Measurements from ENCODE around the gene HSPBAP1.

Gene HSPBAP1

DNA sequence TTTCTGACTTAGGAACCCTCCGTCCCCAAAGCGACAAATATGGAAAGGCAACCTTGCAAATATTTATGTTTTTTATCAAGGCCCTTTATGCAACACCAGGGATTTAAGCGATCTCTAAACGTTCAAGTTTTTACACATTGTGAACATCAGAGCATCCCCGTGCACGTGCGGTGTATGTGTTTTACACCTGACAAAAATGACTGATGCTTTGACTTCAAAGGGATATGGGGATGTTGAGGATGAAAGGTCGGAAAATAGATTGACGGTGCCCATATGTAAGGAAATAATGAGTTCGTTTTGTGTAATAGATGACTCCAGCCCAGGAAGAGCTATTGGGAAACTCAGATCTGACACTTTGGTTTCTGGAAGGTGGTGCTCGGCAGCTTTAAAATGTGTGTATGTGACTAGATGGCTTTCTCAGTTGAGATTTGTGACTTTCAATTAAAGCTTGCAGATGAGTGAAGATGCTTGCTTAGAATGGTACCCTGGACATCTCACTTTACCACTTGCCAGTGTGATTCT, 2.1 kb upstream of the HSPBAP1 start:
- Mint-ChIP-seq H3K36me3 (ENCODE audit: low read depth) (peaks cover 4% of the 10 kb centered on the region), H3K27ac (peak overlapping the region; percentile 61), H3K27me3 (no peaks in the 10 kb centered on the region), H3K4me1 (ENCODE audit: low read depth) (peaks cover 33% of the 10 kb centered on the region), H3K4me3 (peak overlapping the region; percentile 78), H3K9me3 (no peaks in the 10 kb centered on the region)
- DNase-seq, result no peak

GRCh38 chr3:122794779-122795673, 1.4 kb upstream of the HSPBAP1 start, which contains the start of gene SLC49A4:
SLC49A4 (plus strand) TSS chr3:122795069; CDS start chr3:122795193, 124 bp downstream.
- no peaks in the 10 kb centered on the region for H3K9me3 Mint-ChIP-seq
- peak; percentile 84 for DNase-seq
- peak within 1 kb of the TSS; percentile 78 for H3K4me3 Mint-ChIP-seq
- H3K36me3 Mint-ChIP-seq (ENCODE audit: low read depth), result peaks cover 4% of the 10 kb centered on the region
- peaks cover 33% of the 10 kb centered on the region for H3K4me1 Mint-ChIP-seq (ENCODE audit: low read depth)
- no peaks in the 10 kb centered on the region for H3K27me3 Mint-ChIP-seq
- H3K27ac Mint-ChIP-seq, result peak within 1 kb of the TSS; percentile 93

- DNase-seq, result no peak
- Mint-ChIP-seq H3K27ac (peak overlapping the region; percentile 93), H3K36me3 (ENCODE audit: low read depth) (peaks cover 4% of the 10 kb centered on the region), H3K4me3 (no peak overlapping the region), H3K4me1 (ENCODE audit: low read depth) (peaks cover 33% of the 10 kb centered on the region), H3K27me3 (no peaks in the 10 kb centered on the region), H3K9me3 (no peaks in the 10 kb centered on the region)
Measured at GRCh38 chr3:122794483-122794778, 800 bp upstream of the HSPBAP1 start.

DNA sequence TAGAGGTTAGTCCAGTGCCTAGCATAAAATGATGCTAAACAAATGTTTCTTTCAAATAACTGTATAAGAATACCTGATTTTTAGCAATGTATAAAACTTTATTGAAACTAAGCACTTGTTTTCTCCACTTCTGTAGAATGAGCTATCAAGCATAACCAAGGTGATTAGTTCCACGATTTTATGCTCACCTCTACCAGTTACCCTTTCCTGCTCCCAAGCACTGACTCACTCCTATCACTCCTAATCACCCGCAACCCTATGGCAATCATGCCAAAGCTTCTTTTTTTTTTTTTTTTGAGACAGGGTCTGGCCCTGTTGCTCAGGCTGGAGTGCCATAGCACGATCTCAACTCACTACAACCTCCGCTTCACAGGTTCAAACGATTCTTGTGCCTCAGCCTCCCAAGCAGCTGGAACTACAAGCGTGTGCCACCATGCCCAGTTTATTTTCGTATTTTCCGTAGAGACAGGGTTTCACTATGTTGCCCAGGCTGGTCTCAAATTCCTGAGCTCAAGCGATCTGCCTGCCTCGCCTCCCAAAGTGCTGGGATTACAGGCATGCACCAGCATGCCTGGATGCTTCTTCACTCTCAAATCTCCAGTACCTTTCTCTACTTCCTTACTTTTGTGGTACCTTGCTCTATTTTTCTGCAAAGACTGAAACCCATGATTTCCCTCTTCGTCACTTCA, 3.9 kb downstream of the HSPBAP1 start:
- Mint-ChIP-seq H3K27ac (no peak overlapping the region), H3K4me1 (ENCODE audit: low read depth) (peaks cover 39% of the 10 kb centered on the region), H3K36me3 (ENCODE audit: low read depth) (peaks cover 15% of the 10 kb centered on the region), H3K27me3 (no peaks in the 10 kb centered on the region), H3K4me3 (no peak overlapping the region), H3K9me3 (no peaks in the 10 kb centered on the region)
- DNase-seq, result no peak

- no peaks in the 10 kb centered on the region for H3K27me3 Mint-ChIP-seq
- DNase-seq, result no peak
- no peaks in the 10 kb centered on the region for H3K9me3 Mint-ChIP-seq
- H3K27ac Mint-ChIP-seq, result peak overlapping the region; percentile 63
- no peak overlapping the region for H3K4me3 Mint-ChIP-seq
- peaks cover 11% of the 10 kb centered on the region for H3K36me3 Mint-ChIP-seq (ENCODE audit: low read depth)
- H3K4me1 Mint-ChIP-seq (ENCODE audit: low read depth), result peaks cover 29% of the 10 kb centered on the region
Measured at GRCh38 chr3:122787872-122788271, 5.8 kb downstream of the HSPBAP1 start.

DNA sequence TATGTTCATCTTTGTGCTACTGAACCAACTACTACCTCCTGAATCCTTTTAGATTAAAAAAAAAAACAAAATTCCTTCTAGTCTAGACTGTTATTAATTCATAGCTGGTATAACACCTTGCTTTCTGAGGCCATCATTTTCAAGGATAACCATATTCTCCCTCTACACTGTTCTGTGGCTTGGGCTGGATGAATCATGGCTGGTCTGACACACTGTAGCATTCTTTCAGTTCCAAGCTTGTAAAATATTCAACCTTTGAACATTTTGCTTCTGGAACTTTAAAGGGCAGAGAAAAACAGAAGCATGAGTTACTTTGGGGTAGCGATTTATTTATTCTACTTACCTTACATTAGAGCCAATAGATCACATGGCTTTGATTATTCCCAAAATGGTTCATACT, 7.6 kb downstream of the HSPBAP1 start:
- no peak overlapping the region for H3K27ac Mint-ChIP-seq
- H3K36me3 Mint-ChIP-seq (ENCODE audit: low read depth), result peaks cover 18% of the 10 kb centered on the region
- H3K9me3 Mint-ChIP-seq, result no peaks in the 10 kb centered on the region
- no peak for DNase-seq
- peaks cover 29% of the 10 kb centered on the region for H3K4me1 Mint-ChIP-seq (ENCODE audit: low read depth)
- no peak overlapping the region for H3K4me3 Mint-ChIP-seq
- H3K27me3 Mint-ChIP-seq, result no peaks in the 10 kb centered on the region

GRCh38 chr3:122785231-122785630, 8.4 kb downstream of the HSPBAP1 start:
- Mint-ChIP-seq H3K27me3 (no peaks in the 10 kb centered on the region), H3K4me1 (ENCODE audit: low read depth) (peaks cover 29% of the 10 kb centered on the region), H3K36me3 (ENCODE audit: low read depth) (peaks cover 18% of the 10 kb centered on the region), H3K27ac (no peak overlapping the region), H3K4me3 (no peak overlapping the region), H3K9me3 (no peaks in the 10 kb centered on the region)
- no peak for DNase-seq

GRCh38 chr3:122784436-122784835, 9.2 kb downstream of the HSPBAP1 start:
- peaks cover 29% of the 10 kb centered on the region for H3K4me1 Mint-ChIP-seq (ENCODE audit: low read depth)
- H3K4me3 Mint-ChIP-seq, result no peak overlapping the region
- DNase-seq, result no peak
- no peaks in the 10 kb centered on the region for H3K9me3 Mint-ChIP-seq
- no peak overlapping the region for H3K27ac Mint-ChIP-seq
- H3K27me3 Mint-ChIP-seq, result no peaks in the 10 kb centered on the region
- H3K36me3 Mint-ChIP-seq (ENCODE audit: low read depth), result peaks cover 18% of the 10 kb centered on the region

DNA sequence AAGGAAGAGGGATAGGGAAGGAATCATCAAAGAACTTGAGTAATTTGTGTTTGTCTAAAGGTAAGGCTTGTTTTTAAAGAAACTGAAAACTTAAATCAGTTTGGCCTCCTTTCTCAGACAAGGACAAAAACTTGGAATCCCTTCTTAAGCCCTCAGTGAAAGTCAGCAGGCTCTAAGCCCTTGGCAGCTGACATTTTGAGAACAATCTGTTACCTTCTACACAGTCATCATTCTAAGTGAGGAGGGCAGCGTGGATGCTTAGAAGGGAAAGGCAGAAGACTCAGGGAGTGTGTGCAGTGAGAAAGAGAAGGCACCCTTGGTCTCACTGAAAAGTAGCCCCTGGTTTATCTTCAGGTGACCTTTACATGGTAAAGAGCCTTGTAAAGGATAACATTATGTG, 10.8 kb downstream of the HSPBAP1 start:
- H3K27me3 Mint-ChIP-seq, result no peaks in the 10 kb centered on the region
- H3K4me1 Mint-ChIP-seq (ENCODE audit: low read depth), result peaks cover 17% of the 10 kb centered on the region
- no peak for DNase-seq
- H3K9me3 Mint-ChIP-seq, result no peaks in the 10 kb centered on the region
- peaks cover 18% of the 10 kb centered on the region for H3K36me3 Mint-ChIP-seq (ENCODE audit: low read depth)
- H3K27ac Mint-ChIP-seq, result no peak overlapping the region
- no peak overlapping the region for H3K4me3 Mint-ChIP-seq

DNA sequence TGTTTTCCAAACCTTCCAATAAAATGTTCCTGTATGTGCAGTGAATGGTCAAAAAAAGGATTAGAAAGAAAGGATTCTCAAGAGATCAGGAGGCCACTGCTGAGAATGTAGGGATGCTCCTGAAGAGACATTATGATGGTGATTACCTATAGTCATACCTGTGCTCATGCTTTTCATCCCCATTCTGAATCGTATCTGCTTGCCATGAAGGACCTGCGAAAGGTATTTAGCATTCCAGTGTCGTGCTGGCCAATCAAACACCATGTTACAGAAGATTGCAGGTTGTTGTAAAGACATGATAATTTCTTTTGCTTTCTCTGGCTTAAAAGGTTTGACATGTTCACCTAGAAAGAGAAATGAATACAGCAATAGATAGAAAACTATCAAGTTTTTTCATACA, 16.1 kb downstream of the HSPBAP1 start:
- no peaks in the 10 kb centered on the region for H3K9me3 Mint-ChIP-seq
- no peak overlapping the region for H3K4me3 Mint-ChIP-seq
- peaks cover 16% of the 10 kb centered on the region for H3K36me3 Mint-ChIP-seq (ENCODE audit: low read depth)
- DNase-seq, result no peak
- no peaks in the 10 kb centered on the region for H3K4me1 Mint-ChIP-seq (ENCODE audit: low read depth)
- H3K27me3 Mint-ChIP-seq, result no peaks in the 10 kb centered on the region
- H3K27ac Mint-ChIP-seq, result no peak overlapping the region

GRCh38 chr3:122776675-122777468, 16.8 kb downstream of the HSPBAP1 start:
- H3K4me1 Mint-ChIP-seq (ENCODE audit: low read depth), result no peaks in the 10 kb centered on the region
- no peaks in the 10 kb centered on the region for H3K9me3 Mint-ChIP-seq
- no peak overlapping the region for H3K4me3 Mint-ChIP-seq
- peaks cover 16% of the 10 kb centered on the region for H3K36me3 Mint-ChIP-seq (ENCODE audit: low read depth)
- no peak overlapping the region for H3K27ac Mint-ChIP-seq
- no peak for DNase-seq
- H3K27me3 Mint-ChIP-seq, result no peaks in the 10 kb centered on the region

DNA sequence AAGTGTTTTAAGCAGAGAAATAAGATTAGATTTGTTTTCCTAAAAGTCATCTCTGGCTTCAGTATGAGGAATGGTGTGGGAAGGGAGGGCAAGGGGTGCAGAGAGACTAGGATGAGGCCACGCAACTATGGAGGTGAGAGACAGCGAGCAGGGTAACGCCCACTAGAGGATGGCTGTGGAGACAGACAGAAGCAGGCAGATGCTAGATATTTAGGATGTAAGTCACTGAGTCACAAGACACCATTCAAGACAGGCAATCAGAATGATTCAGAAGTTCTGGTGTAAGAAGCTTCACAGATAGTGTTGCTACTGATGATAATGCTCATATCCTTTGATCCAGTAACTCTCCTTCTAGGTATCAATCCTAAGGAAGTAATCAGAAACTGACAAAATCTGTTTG, 19.1 kb downstream of the HSPBAP1 start:
- no peaks in the 10 kb centered on the region for H3K4me1 Mint-ChIP-seq (ENCODE audit: low read depth)
- no peaks in the 10 kb centered on the region for H3K9me3 Mint-ChIP-seq
- DNase-seq, result no peak
- no peak overlapping the region for H3K27ac Mint-ChIP-seq
- H3K27me3 Mint-ChIP-seq, result no peaks in the 10 kb centered on the region
- H3K4me3 Mint-ChIP-seq, result no peak overlapping the region
- peaks cover 20% of the 10 kb centered on the region for H3K36me3 Mint-ChIP-seq (ENCODE audit: low read depth)

DNA sequence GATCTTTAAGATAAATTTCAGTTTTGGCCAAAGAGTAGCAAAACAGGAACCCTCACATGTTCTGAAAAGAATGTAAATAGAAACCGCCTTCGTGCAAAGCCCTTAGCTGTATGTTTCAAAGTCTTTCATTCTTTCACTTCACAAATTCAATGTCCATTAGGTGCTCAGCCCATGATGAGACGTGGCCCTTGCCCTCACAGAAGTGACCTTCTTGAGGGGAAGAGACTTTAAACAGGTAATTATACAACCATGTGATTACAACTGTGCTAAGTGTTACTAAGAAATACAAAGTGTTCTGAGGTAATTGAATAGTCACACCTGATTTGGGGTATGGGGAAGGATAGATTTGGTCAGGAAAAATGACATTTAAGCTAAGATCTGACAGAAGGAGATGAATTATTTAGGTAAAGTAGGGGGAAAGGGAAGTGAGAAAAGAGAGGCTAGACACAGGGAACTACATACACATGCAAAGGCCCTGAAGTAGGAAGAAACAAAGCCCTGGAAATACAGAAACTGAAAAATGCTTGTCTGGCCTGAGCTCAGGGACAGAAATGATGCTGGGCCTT, 19.6 kb downstream of the HSPBAP1 start:
- no peak overlapping the region for H3K27ac Mint-ChIP-seq
- H3K4me1 Mint-ChIP-seq (ENCODE audit: low read depth), result no peaks in the 10 kb centered on the region
- no peaks in the 10 kb centered on the region for H3K27me3 Mint-ChIP-seq
- H3K36me3 Mint-ChIP-seq (ENCODE audit: low read depth), result peaks cover 25% of the 10 kb centered on the region
- no peak overlapping the region for H3K4me3 Mint-ChIP-seq
- no peaks in the 10 kb centered on the region for H3K9me3 Mint-ChIP-seq
- no peak for DNase-seq

GRCh38 chr3:122772827-122773226, 20.8 kb downstream of the HSPBAP1 start:
- Mint-ChIP-seq H3K27ac (no peak overlapping the region), H3K27me3 (no peaks in the 10 kb centered on the region), H3K9me3 (no peaks in the 10 kb centered on the region), H3K36me3 (ENCODE audit: low read depth) (peaks cover 33% of the 10 kb centered on the region), H3K4me3 (no peak overlapping the region), H3K4me1 (ENCODE audit: low read depth) (no peaks in the 10 kb centered on the region)
- DNase-seq, result no peak

Data from activated T-cell treated with anti-CD3 and anti-CD28 coated beads, Interleukin-2, amount 50 U/mL, for 24 hours (primary cell).